DND-41 (cell line): ENCODE data around the gene RALGDS.
A peak's percentile ranks its signal among the peaks of the same experiment; 100 is the strongest.

Experiments used
- CTCF ChIP-seq: IDR thresholded peaks from 2 replicates; pipeline ENCODE4 v1.5.1; 2012; ENCODE audit warnings: borderline replicate concordance, low read length, moderate library complexity, mild to moderate bottlenecking; ENCODE audit not compliant: poor library complexity, severe bottlenecking; ENCODE audit errors: extremely low read depth
- EZH2 ChIP-seq: IDR thresholded peaks from 3 replicates; pipeline ENCODE4 v1.6.1; 2012; ENCODE audit warnings: borderline replicate concordance, low read depth, mild to moderate bottlenecking, moderate library complexity, low read length, inconsistent platforms; ENCODE audit not compliant: severe bottlenecking

- TF ChIP-seq CTCF (peak; percentile 3), EZH2 (no peak)
Measured at GRCh38 chr9:133063500-133064231, 57.4 kb downstream of the RALGDS start.
